Panc1 (cell line): ENCODE data around the gene CYP3A4. TPM values are rescaled to one million over a fixed set of nuclear protein-coding genes. Genes with fewer than 3 reads are reported as not detected.

ENCODE experiments used
- ATAC-seq: fragments of 200-7000 bp; cut with Tn5 transposase; 2 replicates; pipeline ENCODE4 v1.9.1; 2020; ENCODE audit warnings: mild to moderate bottlenecking, moderate library complexity
- BruUV-seq: library from RNA; stranded (reverse); fragments of 400-500 nt; replicated peaks from 2 replicates; lab custom pipeline; 2021; lab: Mats Ljungman, UMichigan
- CTCF ChIA-PET: fragments of 300-600 bp; sonication (Branson Sonifier 250); formaldehyde crosslinking; loops from one replicate; lab custom pipeline; 2022; ENCODE audit warnings: antibody characterized with exemption; lab: Charles Lee
- POLR2A ChIA-PET: fragments of 300-600 bp; sonication (Branson Sonifier 250); formaldehyde crosslinking; loops from one replicate; lab custom pipeline; 2022; ENCODE audit warnings: antibody characterized with exemption; lab: Charles Lee
- DNase-seq: peaks from one replicate; pipeline ENCODE4 v3.0.0-alpha.2; 2010; ENCODE audit warnings: low read depth, low spot score
- H3K27ac ChIP-seq: 2 replicates; pipeline ENCODE4 v1.5.1; 2011; ENCODE audit warnings: mild to moderate bottlenecking, low read length, inconsistent platforms
- H3K27me3 ChIP-seq: fragments of 200-500 bp; sonication (Bioruptor generic); 2 replicates; pipeline ENCODE4 v1.6.0; 2014; ENCODE audit warnings: low read length, inconsistent platforms; ENCODE audit not compliant: control insufficient read depth, insufficient read depth
- H3K36me3 ChIP-seq: fragments of 200-500 bp; sonication (Bioruptor generic); 2 replicates; pipeline ENCODE4 v1.5.1; 2014; ENCODE audit warnings: inconsistent platforms, mild to moderate bottlenecking, low read length, moderate library complexity; ENCODE audit not compliant: control insufficient read depth, insufficient read depth
- H3K4me1 ChIP-seq: 2 replicates; pipeline ENCODE4 v1.5.1; 2011; ENCODE audit warnings: inconsistent platforms, mild to moderate bottlenecking, low read length, moderate library complexity; ENCODE audit not compliant: control insufficient read depth, insufficient read depth
- H3K4me3 ChIP-seq, 2 experiments: 2 replicates each; pipeline ENCODE4 v1.5.1; 2011 to 2012; ENCODE audit warnings: low read depth in 2 of 2, low read length in 2 of 2, mild to moderate bottlenecking in 2 of 2, inconsistent platforms in 1 of 2, moderate library complexity in 1 of 2
- H3K9me3 ChIP-seq: fragments of 200-500 bp; sonication (Bioruptor generic); 2 replicates; pipeline ENCODE4 v1.5.1; 2014; ENCODE audit warnings: low read depth, mild to moderate bottlenecking, inconsistent platforms, low read length, moderate library complexity; ENCODE audit not compliant: control insufficient read depth, insufficient read depth
- CTCF ChIP-seq: fragments of 450-650 bp; IDR thresholded peaks from 2 replicates; pipeline ENCODE4 v1.5.1; 2017; ENCODE audit warnings: mild to moderate bottlenecking
- POLR2AphosphoS5 ChIP-seq: IDR thresholded peaks from 2 replicates; pipeline ENCODE4 v1.6.1; 2012; ENCODE audit warnings: mild to moderate bottlenecking, low read depth, low read length, moderate library complexity
- REST ChIP-seq, 2 experiments: IDR thresholded peaks; 2 replicates each; pipeline ENCODE4 v1.6.1; 2011 to 2012; ENCODE audit warnings: low read depth in 2 of 2, control low read depth in 1 of 2, low read length in 1 of 2, mild to moderate bottlenecking in 1 of 2, moderate library complexity in 1 of 2; ENCODE audit not compliant: insufficient read depth in 1 of 2
- SIN3A ChIP-seq: IDR thresholded peaks from 2 replicates; pipeline ENCODE4 v1.6.1; 2012; ENCODE audit warnings: low read depth, mild to moderate bottlenecking, low read length, moderate library complexity, borderline replicate concordance; ENCODE audit not compliant: insufficient read depth
- TCF7L2 ChIP-seq: IDR thresholded peaks from 2 replicates; pipeline ENCODE4 v1.6.1; 2011; ENCODE audit warnings: mild to moderate bottlenecking, low read depth, low read length, inconsistent platforms
- in situ Hi-C: cut with HindIII; loops from 2 replicates; pipeline ENCODE4 v1.10.0; 2016; ENCODE audit warnings: low sequenced_read_pairs, low pct_unique_long_range_greater_than_20kb
- intact Hi-C: fragments of 100-400 bp; cut with micrococcal nuclease; formaldehyde crosslinking; loops from one replicate; pipeline ENCODE4 v1.10.0; 2022; ENCODE audit not compliant: unreplicated experiment
- total RNA-seq: library from RNA; stranded (reverse); gene quantifications from one replicate; pipeline ENCODE4 v1.2.1, GENCODE V29; 2021; ENCODE audit not compliant: unreplicated experiment

The CYP3A4 gene
- total RNA-seq, 1 experiment from 2014 or later, result 0.15 TPM

- Histone ChIP-seq H3K27me3 (peaks cover 11% of the 10 kb centered on the region; the same call in 1 of the 2 replicates), H3K36me3 (no peaks in the 10 kb centered on the region), H3K27ac (no peak overlapping the region), H3K9me3 (no peaks in the 10 kb centered on the region), H3K4me1 (no peaks in the 10 kb centered on the region), H3K4me3 (no peak overlapping the region)
- TF ChIP-seq CTCF (no peak), TCF7L2 (no peak), REST (IDR thresholded peaks at IDR 0.05; ENCODE audit: insufficient read depth in 1 of 2, low read depth in 2 of 2, low read length in 1 of 2) (no peak), POLR2AphosphoS5 (no peak), SIN3A (no peak)
- in situ Hi-C loops (no loop called here), intact Hi-C loops (no loop called here)
- DNase-seq (no peak), ATAC-seq (no peak)
- POLR2A ChIA-PET, result no interaction called here
- BruUV-seq, result no TSS peak
- CTCF ChIA-PET, result no interaction called here
Measured at GRCh38 chr7:99822731-99823718, 39.0 kb upstream of the CYP3A4 start.

- no TSS peak for BruUV-seq
- ChIA-PET POLR2A (no interaction called here), CTCF (no interaction called here)
- Histone ChIP-seq H3K4me1 (no peaks in the 10 kb centered on the region), H3K27me3 (peaks cover 6% of the 10 kb centered on the region; the same call in 1 of the 2 replicates), H3K4me3 (no peak overlapping the region), H3K27ac (no peak overlapping the region), H3K36me3 (no peaks in the 10 kb centered on the region), H3K9me3 (no peaks in the 10 kb centered on the region)
- TF ChIP-seq REST (IDR thresholded peaks at IDR 0.05; ENCODE audit: insufficient read depth in 1 of 2, low read depth in 2 of 2, low read length in 1 of 2) (no peak), POLR2AphosphoS5 (no peak), SIN3A (no peak)
- in situ Hi-C loops (no loop called here), intact Hi-C loops (no loop called here)
- ATAC-seq (no peak), DNase-seq (no peak)
Measured at GRCh38 chr7:99820408-99821027, 36.5 kb upstream of the CYP3A4 start.
